H9 (cell line): ENCODE results near the gene ADISSP. TPM values are rescaled to one million over a fixed set of nuclear protein-coding genes. Genes with fewer than 3 reads are reported as not detected.

Source experiments
- DNase-seq: peaks from one replicate; pipeline ENCODE4 v3.0.0-alpha.2; 2017
- H2AFZ ChIP-seq: one replicate; pipeline ENCODE4 v1.6.1; 2013; ENCODE audit warnings: mild to moderate bottlenecking, low read length, control low read depth, moderate library complexity
- H2AK5ac ChIP-seq: 2 replicates; pipeline ENCODE4 v1.6.1; 2013; ENCODE audit warnings: low read length, control low read depth, mixed read lengths; ENCODE audit not compliant: insufficient read length
- H2BK120ac ChIP-seq: one replicate; pipeline ENCODE4 v1.6.1; 2013; ENCODE audit warnings: low read depth, mild to moderate bottlenecking, low read length, control low read depth, inconsistent platforms; ENCODE audit not compliant: poor library complexity, severe bottlenecking
- H2BK12ac ChIP-seq: 2 replicates; pipeline ENCODE4 v1.6.1; 2013; ENCODE audit warnings: low read length, control low read depth, mixed read lengths, low read depth; ENCODE audit not compliant: insufficient read length
- H2BK15ac ChIP-seq: 2 replicates; pipeline ENCODE4 v1.6.1; 2013; ENCODE audit warnings: low read depth, low read length, control low read depth
- H2BK20ac ChIP-seq: one replicate; pipeline ENCODE4 v1.6.1; 2013; ENCODE audit warnings: low read depth, mild to moderate bottlenecking, low read length, control low read depth, inconsistent platforms; ENCODE audit not compliant: poor library complexity, severe bottlenecking
- H2BK5ac ChIP-seq: 2 replicates; pipeline ENCODE4 v1.6.1; 2013; ENCODE audit warnings: low read length, control low read depth, mixed read lengths; ENCODE audit not compliant: insufficient read length
- H3K14ac ChIP-seq: 2 replicates; pipeline ENCODE4 v1.6.1; 2013; ENCODE audit warnings: low read length, control low read depth; ENCODE audit not compliant: insufficient read depth
- H3K18ac ChIP-seq: 2 replicates; pipeline ENCODE4 v1.6.1; 2013; ENCODE audit warnings: low read depth, mild to moderate bottlenecking, mixed read lengths, low read length, control low read depth; ENCODE audit not compliant: insufficient read length
- H3K23ac ChIP-seq: 2 replicates; pipeline ENCODE4 v1.6.1; 2013; ENCODE audit warnings: low read length, control low read depth, mixed read lengths, low read depth; ENCODE audit not compliant: insufficient read length
- H3K23me2 ChIP-seq: 2 replicates; pipeline ENCODE4 v1.6.1; 2013; ENCODE audit warnings: low read depth, mild to moderate bottlenecking, mixed read lengths, low read length, control low read depth; ENCODE audit not compliant: insufficient read length, poor library complexity, severe bottlenecking
- H3K27ac ChIP-seq: 2 replicates; pipeline ENCODE4 v1.5.1; 2013; ENCODE audit warnings: low read length, control low read depth, mixed read lengths, low read depth; ENCODE audit not compliant: insufficient read length
- H3K27me3 ChIP-seq: 2 replicates; pipeline ENCODE4 v1.6.1; 2013; ENCODE audit warnings: low read length, control low read depth, inconsistent platforms; ENCODE audit not compliant: insufficient read depth
- H3K4ac ChIP-seq: 2 replicates; pipeline ENCODE4 v1.6.1; 2013; ENCODE audit warnings: low read depth, mild to moderate bottlenecking, control low read depth, inconsistent platforms, low read length, moderate library complexity
- H3K4me1 ChIP-seq: 2 replicates; pipeline ENCODE4 v1.6.1; 2013; ENCODE audit warnings: low read length, control low read depth, inconsistent platforms; ENCODE audit not compliant: insufficient read depth
- H3K4me2 ChIP-seq: 2 replicates; pipeline ENCODE4 v1.6.1; 2013; ENCODE audit warnings: low read length, control low read depth, mixed read lengths; ENCODE audit not compliant: insufficient read length, insufficient read depth
- H3K56ac ChIP-seq: 2 replicates; pipeline ENCODE4 v1.6.1; 2013; ENCODE audit warnings: low read depth, mild to moderate bottlenecking, mixed read lengths, low read length, control low read depth; ENCODE audit not compliant: insufficient read length
- H3K79me1 ChIP-seq: 2 replicates; pipeline ENCODE4 v1.6.1; 2013; ENCODE audit warnings: low read depth, mild to moderate bottlenecking, moderate library complexity, low read length, control low read depth, inconsistent platforms; ENCODE audit not compliant: insufficient read depth, poor library complexity, severe bottlenecking
- H3K79me2 ChIP-seq: 2 replicates; pipeline ENCODE4 v1.6.1; 2013; ENCODE audit warnings: low read length, control low read depth, inconsistent platforms; ENCODE audit not compliant: insufficient read depth
- H3K9ac ChIP-seq: 2 replicates; pipeline ENCODE4 v1.6.1; 2013; ENCODE audit warnings: low read length, control low read depth, mixed read lengths; ENCODE audit not compliant: insufficient read length; ENCODE audit errors: extremely low read depth
- H3K9me3 ChIP-seq: one replicate; pipeline ENCODE4 v1.6.1; 2013; ENCODE audit warnings: low read depth, low read length, inconsistent platforms; ENCODE audit not compliant: control insufficient read depth
- H3T11ph ChIP-seq: one replicate; pipeline ENCODE4 v1.6.1; 2013; ENCODE audit warnings: mild to moderate bottlenecking, low read length, control low read depth, inconsistent platforms
- H4K20me1 ChIP-seq: one replicate; pipeline ENCODE4 v1.6.1; 2013; ENCODE audit not compliant: control insufficient read depth, insufficient read length, insufficient read depth
- H4K5ac ChIP-seq: 2 replicates; pipeline ENCODE4 v1.6.1; 2013; ENCODE audit warnings: low read depth, mild to moderate bottlenecking, mixed read lengths, low read length, control low read depth; ENCODE audit not compliant: insufficient read length
- H4K8ac ChIP-seq: replicated peaks from 2 replicates; pipeline ENCODE4 v1.6.1; 2013; ENCODE audit warnings: low read length, control low read depth, mixed read lengths, low read depth; ENCODE audit not compliant: insufficient read length
- H4K91ac ChIP-seq: 2 replicates; pipeline ENCODE4 v1.6.1; 2013; ENCODE audit warnings: low read depth, mild to moderate bottlenecking, moderate library complexity, mixed read lengths, low read length, control low read depth; ENCODE audit not compliant: insufficient read length
- H3K27ac Mint-ChIP-seq, 3 experiments: 2 replicates in 2 of 3; 3 replicates in 1 of 3; pipeline ENCODE4 v1.8.0; 2020 to 2021; ENCODE audit warnings: mixed read lengths in 3 of 3, mild to moderate bottlenecking in 1 of 3, moderate library complexity in 1 of 3
- H3K27me3 Mint-ChIP-seq: 2 replicates; pipeline ENCODE4 v1.8.0; 2021; ENCODE audit warnings: low read depth, mild to moderate bottlenecking, moderate library complexity, mixed read lengths
- H3K36me3 Mint-ChIP-seq, 3 experiments: 2 replicates in 2 of 3; 3 replicates in 1 of 3; pipeline ENCODE4 v1.8.0; 2020 to 2021; ENCODE audit warnings: low read depth in 3 of 3, mixed read lengths in 3 of 3; ENCODE audit not compliant: insufficient read depth in 1 of 3
- H3K4me1 Mint-ChIP-seq, 2 experiments: 2 replicates each; pipeline ENCODE4 v1.8.0; 2020; ENCODE audit warnings: mixed read lengths in 2 of 2
- H3K4me3 Mint-ChIP-seq, 2 experiments: 2 replicates in 1 of 2; 3 replicates in 1 of 2; pipeline ENCODE4 v1.8.0; 2020 to 2021; ENCODE audit warnings: mild to moderate bottlenecking in 2 of 2, mixed read lengths in 2 of 2, moderate library complexity in 1 of 2
- H3K9me3 Mint-ChIP-seq, 2 experiments: 2 replicates in 1 of 2; 3 replicates in 1 of 2; pipeline ENCODE4 v1.8.0; 2020; ENCODE audit warnings: mild to moderate bottlenecking in 2 of 2, mixed read lengths in 2 of 2, moderate library complexity in 1 of 2
- WGBS: extraction: QIAGEN DNeasy Blood & Tissue Kit; methylation state at CpG from one replicate; pipeline ENCODE4 v1.1.7; 2013; ENCODE audit warnings: missing lambda C conversion rate, low lambda C conversion rate, mixed read lengths; ENCODE audit not compliant: insufficient read length; ENCODE audit errors: extremely low coverage; 5-methylcytosine and 5-hydroxymethylcytosine counted together
- total RNA-seq: library from RNA; stranded (reverse); gene quantifications from 2 replicates; pipeline ENCODE4 v1.2.1, GENCODE V29; 2021
- TF ChIP-seq, protein P1 (sequence below): fragments of 200-600 bp; sonication (generic); conservative IDR thresholded peaks from 3 replicates; pipeline ENCODE4 v1.8.0; 2021; ENCODE audit warnings: antibody characterized with exemption, mild to moderate bottlenecking

ADISSP gene
- total RNA-seq, 1 experiment from 2014 or later = 80.9 TPM

DNA sequence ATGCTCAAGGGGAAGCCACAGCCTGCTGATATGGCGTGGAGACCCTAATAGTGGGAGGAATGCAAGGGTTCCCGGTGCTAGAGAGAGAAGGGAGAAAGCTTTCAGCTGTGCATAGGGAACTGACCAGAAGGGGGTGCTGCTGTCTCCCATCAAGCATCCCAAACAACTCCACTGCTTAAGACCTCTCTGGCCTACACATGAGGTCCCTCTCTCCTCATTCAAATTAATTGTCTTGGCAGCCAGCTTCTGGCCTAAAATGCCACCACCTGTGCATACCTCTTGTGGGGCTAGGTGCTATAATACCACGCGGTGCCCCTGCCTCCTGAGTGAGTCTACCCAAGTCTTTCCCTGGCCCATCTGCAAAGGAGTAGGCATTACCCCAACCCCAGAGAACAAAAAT, 14.5 kb downstream of the ADISSP start:
- Histone ChIP-seq H3T11ph (no peak overlapping the region), H4K91ac (no peak overlapping the region), H2AFZ (no peak overlapping the region), H3K23ac (no peak overlapping the region), H3K18ac (no peak overlapping the region), H2BK15ac (no peak overlapping the region), H3K4me2 (no peak overlapping the region), H3K9me3 (no peaks in the 10 kb centered on the region), H3K27me3 (peaks cover 13% of the 10 kb centered on the region), H2BK5ac (no peak overlapping the region), H3K4me1 (peaks cover 2% of the 10 kb centered on the region; the same call in 1 of the 2 replicates), H3K4ac (no peak overlapping the region), H2AK5ac (no peak overlapping the region), H3K9ac (no peak overlapping the region), H3K27ac (no peak overlapping the region), H4K20me1 (no peaks in the 10 kb centered on the region), H2BK120ac (no peak overlapping the region), H3K23me2 (peaks cover 19% of the 10 kb centered on the region), H3K79me2 (no peaks in the 10 kb centered on the region), H2BK12ac (no peak overlapping the region), H4K8ac (no peak overlapping the region), H3K79me1 (no peaks in the 10 kb centered on the region), H2BK20ac (no peak overlapping the region), H4K5ac (no peak overlapping the region), H3K14ac (no peak overlapping the region), H3K56ac (no peak overlapping the region)
- peaks cover 35% of the 10 kb centered on the region for H3K27me3 Mint-ChIP-seq
- peaks cover 7 to 14% of the 10 kb centered on the region in 2 experiments; a peak in 3 of 4 replicates for H3K4me1 Mint-ChIP-seq
- WGBS = no CpG with 5 or more reads among the region's 4 CpGs
- TF ChIP-seq, protein P1, sequence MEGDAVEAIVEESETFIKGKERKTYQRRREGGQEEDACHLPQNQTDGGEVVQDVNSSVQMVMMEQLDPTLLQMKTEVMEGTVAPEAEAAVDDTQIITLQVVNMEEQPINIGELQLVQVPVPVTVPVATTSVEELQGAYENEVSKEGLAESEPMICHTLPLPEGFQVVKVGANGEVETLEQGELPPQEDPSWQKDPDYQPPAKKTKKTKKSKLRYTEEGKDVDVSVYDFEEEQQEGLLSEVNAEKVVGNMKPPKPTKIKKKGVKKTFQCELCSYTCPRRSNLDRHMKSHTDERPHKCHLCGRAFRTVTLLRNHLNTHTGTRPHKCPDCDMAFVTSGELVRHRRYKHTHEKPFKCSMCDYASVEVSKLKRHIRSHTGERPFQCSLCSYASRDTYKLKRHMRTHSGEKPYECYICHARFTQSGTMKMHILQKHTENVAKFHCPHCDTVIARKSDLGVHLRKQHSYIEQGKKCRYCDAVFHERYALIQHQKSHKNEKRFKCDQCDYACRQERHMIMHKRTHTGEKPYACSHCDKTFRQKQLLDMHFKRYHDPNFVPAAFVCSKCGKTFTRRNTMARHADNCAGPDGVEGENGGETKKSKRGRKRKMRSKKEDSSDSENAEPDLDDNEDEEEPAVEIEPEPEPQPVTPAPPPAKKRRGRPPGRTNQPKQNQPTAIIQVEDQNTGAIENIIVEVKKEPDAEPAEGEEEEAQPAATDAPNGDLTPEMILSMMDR = peak; percentile 81
- DNase-seq = peak; percentile 81
- H3K4me3 Mint-ChIP-seq = no peak overlapping the region
- no peak overlapping the region for H3K27ac Mint-ChIP-seq
- peaks cover 13 to 29% (median 24%) of the 10 kb centered on the region in 3 experiments; a peak in 6 of 7 replicates for H3K36me3 Mint-ChIP-seq
- H3K9me3 Mint-ChIP-seq = no peaks in the 10 kb centered on the region
